ENCODE data around the gene ZNF516.

ZNF516 gene

DNA sequence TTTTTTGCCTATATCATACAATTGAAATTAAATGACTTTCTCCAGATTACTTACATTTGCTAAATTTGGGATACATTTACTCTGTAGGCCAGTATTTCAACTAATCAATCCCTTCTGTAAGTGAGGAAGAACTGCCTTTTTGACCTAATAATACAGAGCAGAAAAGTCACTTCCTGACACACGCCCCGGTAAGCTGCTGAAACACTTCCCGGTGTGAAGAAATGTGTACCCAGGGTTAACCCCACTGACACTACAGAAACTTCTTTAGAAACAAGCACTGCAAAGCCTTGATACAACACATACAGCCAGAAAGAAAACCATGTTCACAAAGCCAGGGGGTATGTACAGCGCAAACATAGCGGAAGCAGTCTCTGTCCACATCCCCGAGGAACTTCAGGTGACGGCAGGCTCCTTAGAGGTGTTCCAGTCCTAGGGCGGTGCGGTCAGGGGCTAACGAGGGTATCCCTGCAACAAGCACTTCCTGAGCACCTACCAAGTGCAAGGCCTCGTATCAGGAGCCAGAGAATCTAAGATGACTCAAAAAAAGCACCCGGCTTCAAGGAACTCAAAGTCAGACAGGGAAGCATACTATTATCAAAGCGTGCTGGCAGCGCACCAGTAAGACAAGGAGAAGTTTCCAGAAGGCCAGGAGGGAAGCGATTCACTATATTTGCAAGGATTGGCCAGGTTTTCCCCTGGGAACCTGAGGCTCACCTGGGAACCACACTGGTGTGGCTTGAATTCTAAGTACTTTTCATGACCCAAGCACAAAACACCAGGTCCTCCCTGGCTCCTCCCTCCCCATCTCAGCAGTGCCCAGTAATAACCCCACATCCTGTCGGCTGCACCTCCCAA lies 46.6 kb downstream of the ZNF516 start:
- Histone ChIP-seq H3K27ac (ENCODE audit: insufficient read depth, low read length, poor library complexity, severe bottlenecking) (no peak overlapping the region), H3K4me3 (ENCODE audit: insufficient read depth, low read depth, low read length, poor library complexity, severe bottlenecking) (no peak overlapping the region), H3K36me3 (ENCODE audit: control insufficient read depth, insufficient read depth, low read length) (no peaks in the 10 kb centered on the region), H3K27me3 (replicated peaks; ENCODE audit: control insufficient read depth, insufficient read depth, low read length, poor library complexity, severe bottlenecking) (no peaks in the 10 kb centered on the region), H3K9me3 (ENCODE audit: control insufficient read depth, low read length) (no peaks in the 10 kb centered on the region), H3K4me1 (ENCODE audit: control insufficient read depth, insufficient read depth, low read length, poor library complexity, severe bottlenecking) (peaks cover 5% of the 10 kb centered on the region)
- DNase-seq: no peak

DNA sequence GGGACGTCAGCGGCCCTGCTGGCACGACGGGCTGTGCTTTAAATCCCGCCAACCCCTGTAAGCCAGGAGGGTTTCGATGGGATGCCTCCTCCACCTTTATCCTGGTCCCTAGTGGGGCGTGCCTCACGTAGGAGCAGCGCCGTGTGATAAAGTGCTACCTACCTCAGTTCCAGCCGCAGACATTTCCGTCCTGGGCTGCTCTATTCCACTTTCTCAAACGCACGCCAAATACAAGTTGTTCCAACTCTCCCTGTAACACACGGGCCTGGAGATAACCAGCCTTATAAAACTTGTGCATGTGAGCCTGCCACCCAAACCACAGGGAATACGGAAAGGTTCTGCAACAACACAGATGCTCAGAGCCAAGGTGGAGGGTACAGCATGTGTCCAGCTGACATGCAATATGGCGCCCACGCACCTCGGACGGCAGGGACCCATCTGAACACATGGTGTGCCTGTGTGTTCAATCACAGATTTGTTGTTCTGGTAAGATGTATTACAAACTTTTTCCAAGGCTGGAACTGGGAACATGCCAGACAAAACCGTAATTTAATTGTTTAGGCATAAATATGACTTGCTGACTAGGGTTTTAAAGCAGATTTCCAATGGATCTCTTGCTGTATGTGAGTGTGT lies 47.7 kb downstream of the ZNF516 start:
- no peaks in the 10 kb centered on the region for H3K9me3 ChIP-seq (ENCODE audit: control insufficient read depth, low read length)
- H3K36me3 ChIP-seq (ENCODE audit: control insufficient read depth, insufficient read depth, low read length): no peaks in the 10 kb centered on the region
- no peak for DNase-seq
- H3K27ac ChIP-seq (ENCODE audit: insufficient read depth, low read length, poor library complexity, severe bottlenecking): no peak overlapping the region
- H3K4me3 ChIP-seq (ENCODE audit: insufficient read depth, low read depth, low read length, poor library complexity, severe bottlenecking): no peak overlapping the region
- peaks cover 5% of the 10 kb centered on the region for H3K4me1 ChIP-seq (ENCODE audit: control insufficient read depth, insufficient read depth, low read length, poor library complexity, severe bottlenecking)
- no peaks in the 10 kb centered on the region for H3K27me3 ChIP-seq (replicated peaks; ENCODE audit: control insufficient read depth, insufficient read depth, low read length, poor library complexity, severe bottlenecking)

- no peak for DNase-seq
- no peaks in the 10 kb centered on the region for H3K27me3 ChIP-seq (replicated peaks; ENCODE audit: control insufficient read depth, insufficient read depth, low read length, poor library complexity, severe bottlenecking)
- no peak overlapping the region for H3K27ac ChIP-seq (ENCODE audit: insufficient read depth, low read length, poor library complexity, severe bottlenecking)
- H3K4me1 ChIP-seq (ENCODE audit: control insufficient read depth, insufficient read depth, low read length, poor library complexity, severe bottlenecking): peaks cover 5% of the 10 kb centered on the region
- H3K9me3 ChIP-seq (ENCODE audit: control insufficient read depth, low read length): no peaks in the 10 kb centered on the region
- H3K4me3 ChIP-seq (ENCODE audit: insufficient read depth, low read depth, low read length, poor library complexity, severe bottlenecking): no peak overlapping the region
- no peaks in the 10 kb centered on the region for H3K36me3 ChIP-seq (ENCODE audit: control insufficient read depth, insufficient read depth, low read length)
Measured at GRCh38 chr18:76446321-76447257, 48.5 kb downstream of the ZNF516 start.

DNA sequence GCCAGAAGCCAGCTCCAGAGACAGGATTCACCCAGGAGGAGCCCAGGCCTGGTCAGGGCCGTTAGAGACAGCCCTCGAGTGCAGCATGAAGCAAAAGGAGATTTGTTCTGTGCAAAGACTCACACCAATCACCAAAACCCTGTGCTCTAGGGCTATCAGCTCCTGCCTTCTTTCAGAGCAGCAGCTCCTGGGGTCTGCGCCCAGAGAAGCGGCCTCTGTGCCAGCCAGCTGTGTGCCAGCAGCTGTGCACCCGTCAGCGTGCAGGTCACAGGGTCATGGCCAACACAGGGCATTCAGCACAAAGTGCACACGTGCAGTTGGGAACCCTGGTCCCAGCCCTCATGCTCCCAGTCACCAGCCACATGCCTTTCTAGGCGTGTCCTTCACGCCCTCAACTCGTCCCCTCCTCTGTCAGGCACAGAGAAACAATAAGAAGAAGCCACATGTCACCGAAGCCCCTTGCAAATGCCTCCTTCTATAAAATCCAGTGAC lies 49.3 kb downstream of the ZNF516 start:
- Histone ChIP-seq H3K4me3 (ENCODE audit: insufficient read depth, low read depth, low read length, poor library complexity, severe bottlenecking) (no peak overlapping the region), H3K4me1 (ENCODE audit: control insufficient read depth, insufficient read depth, low read length, poor library complexity, severe bottlenecking) (peaks cover 4% of the 10 kb centered on the region), H3K27ac (ENCODE audit: insufficient read depth, low read length, poor library complexity, severe bottlenecking) (no peak overlapping the region), H3K36me3 (ENCODE audit: control insufficient read depth, insufficient read depth, low read length) (no peaks in the 10 kb centered on the region), H3K9me3 (ENCODE audit: control insufficient read depth, low read length) (no peaks in the 10 kb centered on the region), H3K27me3 (replicated peaks; ENCODE audit: control insufficient read depth, insufficient read depth, low read length, poor library complexity, severe bottlenecking) (no peaks in the 10 kb centered on the region)
- no peak for DNase-seq

DNA sequence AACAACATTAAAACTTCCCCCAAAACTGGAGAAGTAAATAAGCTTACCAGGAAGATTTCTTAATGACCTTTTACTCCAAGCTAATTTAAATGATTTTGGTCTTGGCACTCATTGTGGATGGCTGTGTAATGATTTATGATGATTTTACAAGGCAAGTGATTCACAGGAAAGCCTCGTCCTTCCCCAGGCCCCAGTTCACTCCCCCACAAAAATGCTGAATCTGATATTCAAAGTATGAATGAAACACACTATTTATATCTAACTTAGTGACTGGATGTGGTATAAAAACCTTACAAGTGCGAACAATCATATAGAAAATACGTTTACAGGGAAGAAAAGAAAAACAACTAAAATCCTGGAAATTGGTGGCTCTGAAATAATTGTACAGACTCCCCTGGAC lies 49.8 kb downstream of the ZNF516 start:
- Histone ChIP-seq H3K27me3 (replicated peaks; ENCODE audit: control insufficient read depth, insufficient read depth, low read length, poor library complexity, severe bottlenecking) (no peaks in the 10 kb centered on the region), H3K36me3 (ENCODE audit: control insufficient read depth, insufficient read depth, low read length) (no peaks in the 10 kb centered on the region), H3K4me3 (ENCODE audit: insufficient read depth, low read depth, low read length, poor library complexity, severe bottlenecking) (no peak overlapping the region), H3K9me3 (ENCODE audit: control insufficient read depth, low read length) (no peaks in the 10 kb centered on the region), H3K27ac (ENCODE audit: insufficient read depth, low read length, poor library complexity, severe bottlenecking) (no peak overlapping the region), H3K4me1 (ENCODE audit: control insufficient read depth, insufficient read depth, low read length, poor library complexity, severe bottlenecking) (no peaks in the 10 kb centered on the region)
- no peak for DNase-seq

DNA sequence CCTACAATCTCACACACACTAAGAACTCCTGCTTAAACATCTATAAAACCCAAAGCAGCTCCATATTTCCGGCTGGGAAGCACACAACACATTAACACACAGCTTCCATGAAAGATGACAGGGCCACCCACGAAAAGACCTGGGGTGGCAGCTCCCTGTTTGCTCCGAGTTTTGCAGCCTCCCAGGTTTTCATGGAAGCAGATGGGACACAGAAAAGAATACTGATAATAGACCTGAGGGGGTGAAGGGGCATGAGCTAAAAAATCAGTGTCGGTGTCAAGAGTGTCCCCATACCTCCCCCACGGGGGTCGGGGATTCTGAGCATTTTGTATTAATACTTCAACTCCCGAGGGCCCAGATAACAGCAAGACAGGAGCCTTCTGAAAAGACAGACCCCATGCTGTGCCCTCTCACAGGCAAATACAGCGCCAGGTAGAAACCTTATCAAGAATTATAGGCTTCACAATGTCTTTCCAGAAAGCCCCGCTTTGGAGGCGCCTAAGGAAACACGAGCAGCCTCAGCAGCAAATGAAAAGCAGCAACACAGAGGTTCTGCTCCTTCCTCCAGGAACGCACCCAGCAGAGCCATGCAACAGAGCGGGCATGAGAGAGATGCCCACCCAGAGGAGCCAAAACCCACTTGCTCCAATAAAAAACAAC lies 50.5 kb downstream of the ZNF516 start:
- H3K9me3 ChIP-seq (ENCODE audit: control insufficient read depth, low read length): no peaks in the 10 kb centered on the region
- H3K27me3 ChIP-seq (replicated peaks; ENCODE audit: control insufficient read depth, insufficient read depth, low read length, poor library complexity, severe bottlenecking): no peaks in the 10 kb centered on the region
- H3K4me3 ChIP-seq (ENCODE audit: insufficient read depth, low read depth, low read length, poor library complexity, severe bottlenecking): no peak overlapping the region
- no peaks in the 10 kb centered on the region for H3K36me3 ChIP-seq (ENCODE audit: control insufficient read depth, insufficient read depth, low read length)
- H3K27ac ChIP-seq (ENCODE audit: insufficient read depth, low read length, poor library complexity, severe bottlenecking): no peak overlapping the region
- no peaks in the 10 kb centered on the region for H3K4me1 ChIP-seq (ENCODE audit: control insufficient read depth, insufficient read depth, low read length, poor library complexity, severe bottlenecking)
- DNase-seq: no peak

GRCh38 chr18:76443519-76444445 lies 51.3 kb downstream of the ZNF516 start:
- H3K36me3 ChIP-seq (ENCODE audit: control insufficient read depth, insufficient read depth, low read length): no peaks in the 10 kb centered on the region
- no peaks in the 10 kb centered on the region for H3K27me3 ChIP-seq (replicated peaks; ENCODE audit: control insufficient read depth, insufficient read depth, low read length, poor library complexity, severe bottlenecking)
- no peak for DNase-seq
- no peaks in the 10 kb centered on the region for H3K9me3 ChIP-seq (ENCODE audit: control insufficient read depth, low read length)
- H3K4me3 ChIP-seq (ENCODE audit: insufficient read depth, low read depth, low read length, poor library complexity, severe bottlenecking): no peak overlapping the region
- no peaks in the 10 kb centered on the region for H3K4me1 ChIP-seq (ENCODE audit: control insufficient read depth, insufficient read depth, low read length, poor library complexity, severe bottlenecking)
- no peak overlapping the region for H3K27ac ChIP-seq (ENCODE audit: insufficient read depth, low read length, poor library complexity, severe bottlenecking)

- Histone ChIP-seq H3K36me3 (ENCODE audit: control insufficient read depth, insufficient read depth, low read length) (no peaks in the 10 kb centered on the region), H3K9me3 (ENCODE audit: control insufficient read depth, low read length) (no peaks in the 10 kb centered on the region), H3K27me3 (replicated peaks; ENCODE audit: control insufficient read depth, insufficient read depth, low read length, poor library complexity, severe bottlenecking) (no peaks in the 10 kb centered on the region), H3K4me1 (ENCODE audit: control insufficient read depth, insufficient read depth, low read length, poor library complexity, severe bottlenecking) (no peaks in the 10 kb centered on the region), H3K27ac (ENCODE audit: insufficient read depth, low read length, poor library complexity, severe bottlenecking) (no peak overlapping the region), H3K4me3 (ENCODE audit: insufficient read depth, low read depth, low read length, poor library complexity, severe bottlenecking) (no peak overlapping the region)
- DNase-seq: no peak
Measured at GRCh38 chr18:76442413-76443171, 52.5 kb downstream of the ZNF516 start.
